Activated CD4-positive, alpha-beta memory T cell treated with anti-CD3 and anti-CD28 coated beads for 36 hours (primary cell): ENCODE data around the gene PLA2G3. TPM values are rescaled to one million over a fixed set of nuclear protein-coding genes. Genes with fewer than 3 reads are reported as not detected.

ENCODE experiments used
- CTCF ChIA-PET: fragments of 350-600 bp; sonication (Branson Sonifier 250); formaldehyde crosslinking; loops from one replicate; lab custom pipeline; 2021; ENCODE audit warnings: antibody characterized with exemption, inconsistent platforms; lab: Charles Lee
- POLR2A ChIA-PET: fragments of 350-600 bp; sonication (Branson Sonifier 250); formaldehyde crosslinking; loops from one replicate; lab custom pipeline; 2021; ENCODE audit warnings: antibody characterized with exemption; lab: Charles Lee
- DNase-seq: peaks from one replicate; pipeline ENCODE4 v3.0.0-alpha.2; 2020
- H3K27ac Mint-ChIP-seq: one replicate; pipeline ENCODE4 v1.8.0; 2021; ENCODE audit warnings: mixed read lengths
- H3K27me3 Mint-ChIP-seq: one replicate; pipeline ENCODE4 v1.8.0; 2021; ENCODE audit warnings: mixed read lengths
- H3K36me3 Mint-ChIP-seq: one replicate; pipeline ENCODE4 v1.8.0; 2021; ENCODE audit warnings: mixed read lengths
- H3K4me1 Mint-ChIP-seq: one replicate; pipeline ENCODE4 v1.8.0; 2021; ENCODE audit warnings: low read depth, mixed read lengths
- H3K4me3 Mint-ChIP-seq: one replicate; pipeline ENCODE4 v1.8.0; 2021; ENCODE audit warnings: mild to moderate bottlenecking, mixed read lengths
- H3K9me3 Mint-ChIP-seq: one replicate; pipeline ENCODE4 v1.8.0; 2021; ENCODE audit warnings: mixed read lengths
- intact Hi-C: fragments of 100-400 bp; cut with micrococcal nuclease; formaldehyde crosslinking; loops from one replicate; pipeline ENCODE4 v1.15.1; 2023
- total RNA-seq, 2 experiments: library from RNA; stranded (reverse); gene quantifications; one replicate each; pipeline ENCODE4 v1.2.3, GENCODE V29; 2021

PLA2G3 gene
- total RNA-seq, 2 experiments from 2014 or later = not detected

DNA sequence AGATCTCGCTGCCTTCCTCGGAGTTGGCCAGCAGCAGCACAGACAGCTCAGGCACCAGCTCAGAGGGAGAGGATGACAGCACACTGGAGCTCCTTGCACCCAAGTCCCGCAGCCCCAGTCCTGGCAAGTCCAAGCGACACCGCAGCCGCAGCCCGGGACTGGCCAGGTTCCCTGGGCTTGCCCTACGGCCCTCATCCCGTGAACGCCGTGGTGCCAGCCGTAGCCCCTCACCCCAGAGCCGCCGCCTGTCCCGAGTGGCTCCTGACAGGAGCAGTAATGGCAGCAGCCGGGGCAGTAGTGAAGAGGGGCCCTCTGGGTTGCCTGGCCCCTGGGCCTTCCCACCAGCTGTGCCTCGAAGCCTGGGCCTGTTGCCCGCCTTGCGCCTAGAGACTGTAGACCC, 6.4 kb downstream of the PLA2G3 start:
- H3K36me3 Mint-ChIP-seq = no peaks in the 10 kb centered on the region
- no peaks in the 10 kb centered on the region for H3K27me3 Mint-ChIP-seq
- no peak for DNase-seq
- H3K4me3 Mint-ChIP-seq = no peak overlapping the region
- intact Hi-C loops = no loop called here
- H3K4me1 Mint-ChIP-seq = no peaks in the 10 kb centered on the region
- no peaks in the 10 kb centered on the region for H3K9me3 Mint-ChIP-seq
- no peak overlapping the region for H3K27ac Mint-ChIP-seq
- ChIA-PET CTCF (no interaction called here), POLR2A (no interaction called here)

DNA sequence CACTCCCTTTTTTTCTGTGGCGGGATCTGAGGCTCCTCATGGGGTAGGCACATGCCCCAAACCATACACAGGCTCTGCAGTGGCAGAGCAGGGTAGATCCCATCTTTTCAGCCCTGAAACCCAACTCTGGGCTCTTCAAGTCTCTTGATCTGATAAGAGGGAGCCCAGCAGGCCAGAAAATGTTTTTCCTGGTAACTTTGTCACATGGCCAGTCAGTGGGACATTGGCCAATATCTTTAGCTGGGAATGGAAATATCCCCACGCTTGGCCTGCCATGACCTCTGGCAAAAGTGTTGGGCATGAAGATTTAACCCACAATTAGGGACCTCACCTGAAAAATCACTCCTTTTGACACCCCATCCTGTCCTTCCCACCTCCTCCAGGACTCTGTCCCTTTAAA, 9.4 kb downstream of the PLA2G3 start:
- peaks cover 3% of the 10 kb centered on the region for H3K27me3 Mint-ChIP-seq
- H3K9me3 Mint-ChIP-seq = no peaks in the 10 kb centered on the region
- H3K36me3 Mint-ChIP-seq = no peaks in the 10 kb centered on the region
- CTCF ChIA-PET = interaction anchor here (0.7 kb wide), 1 partner anchor 19 kb away, joined by 3 read pairs; no protein-coding TSS in a partner anchor
- no peaks in the 10 kb centered on the region for H3K4me1 Mint-ChIP-seq
- no peak for DNase-seq
- H3K27ac Mint-ChIP-seq = no peak overlapping the region
- POLR2A ChIA-PET = no interaction called here
- intact Hi-C loops = no loop called here
- H3K4me3 Mint-ChIP-seq = no peak overlapping the region

DNA sequence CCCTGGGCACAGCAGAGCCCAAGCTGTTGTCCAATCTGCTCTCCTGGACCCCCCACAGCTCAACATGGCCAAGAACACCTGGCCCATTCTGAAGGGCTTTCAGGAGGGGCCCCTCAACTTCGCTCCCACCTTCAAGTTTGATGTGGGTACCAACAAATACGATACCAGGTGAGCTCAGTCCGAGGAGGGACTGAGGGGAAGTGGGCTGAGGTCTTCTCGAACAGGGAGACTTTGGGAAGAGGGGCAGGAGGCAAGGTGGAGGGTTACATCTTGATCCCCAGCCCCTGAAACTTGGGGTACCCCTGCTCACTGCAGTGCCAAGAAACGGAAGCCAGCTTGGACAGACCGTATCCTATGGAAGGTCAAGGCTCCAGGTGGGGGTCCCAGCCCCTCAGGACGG, 12.2 kb downstream of the PLA2G3 start:
- Mint-ChIP-seq H3K4me3 (no peak overlapping the region), H3K9me3 (no peaks in the 10 kb centered on the region), H3K36me3 (no peaks in the 10 kb centered on the region), H3K27ac (no peak overlapping the region), H3K4me1 (no peaks in the 10 kb centered on the region), H3K27me3 (peaks cover 3% of the 10 kb centered on the region)
- CTCF ChIA-PET = interaction anchor here (0.9 to 1.3 kb wide), 2 partner anchors 21 to 43 kb away, joined by 3 to 4 read pairs; partner anchors contain the start of gene SELENOM
- intact Hi-C loops = no loop called here
- POLR2A ChIA-PET = no interaction called here
- no peak for DNase-seq

DNA sequence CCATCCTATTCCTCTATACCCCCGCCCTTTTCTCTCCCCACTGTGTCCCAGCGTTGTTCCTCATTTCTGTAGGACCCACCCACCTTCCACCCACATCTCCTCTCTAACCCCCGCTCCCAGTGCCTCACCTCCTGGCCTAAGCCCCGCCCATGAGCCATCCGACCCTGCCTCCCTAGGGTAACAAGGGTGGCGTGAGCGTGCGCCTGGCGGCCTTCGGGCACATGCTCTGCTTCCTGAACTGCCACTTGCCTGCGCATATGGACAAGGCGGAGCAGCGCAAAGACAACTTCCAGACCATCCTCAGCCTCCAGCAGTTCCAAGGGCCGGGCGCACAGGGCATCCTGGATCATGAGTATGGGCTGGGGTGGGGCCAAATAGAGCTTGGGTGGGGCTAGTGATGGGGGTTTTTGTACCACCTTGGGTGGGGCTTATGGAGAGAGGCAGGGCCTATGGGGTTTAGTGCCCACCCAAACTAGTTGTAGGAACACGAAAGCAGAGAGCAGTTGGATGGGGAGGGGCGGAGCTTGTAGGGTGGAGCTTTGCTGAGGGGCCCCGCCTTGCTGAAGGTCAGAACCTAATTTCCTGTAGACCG, 13.0 kb downstream of the PLA2G3 start:
- peaks cover 3% of the 10 kb centered on the region for H3K27me3 Mint-ChIP-seq
- ChIA-PET POLR2A (interaction anchor here (0.6 kb wide), 1 partner anchor 286 kb away, joined by 3 read pairs; no protein-coding TSS in a partner anchor), CTCF (interaction anchor here (0.9 to 1.3 kb wide), 2 partner anchors 20 to 42 kb away, joined by 3 to 4 read pairs; partner anchors contain the start of gene SELENOM)
- no peaks in the 10 kb centered on the region for H3K36me3 Mint-ChIP-seq
- no peak overlapping the region for H3K4me3 Mint-ChIP-seq
- intact Hi-C loops = no loop called here
- DNase-seq = no peak
- H3K27ac Mint-ChIP-seq = no peak overlapping the region
- no peaks in the 10 kb centered on the region for H3K4me1 Mint-ChIP-seq
- H3K9me3 Mint-ChIP-seq = no peaks in the 10 kb centered on the region

DNA sequence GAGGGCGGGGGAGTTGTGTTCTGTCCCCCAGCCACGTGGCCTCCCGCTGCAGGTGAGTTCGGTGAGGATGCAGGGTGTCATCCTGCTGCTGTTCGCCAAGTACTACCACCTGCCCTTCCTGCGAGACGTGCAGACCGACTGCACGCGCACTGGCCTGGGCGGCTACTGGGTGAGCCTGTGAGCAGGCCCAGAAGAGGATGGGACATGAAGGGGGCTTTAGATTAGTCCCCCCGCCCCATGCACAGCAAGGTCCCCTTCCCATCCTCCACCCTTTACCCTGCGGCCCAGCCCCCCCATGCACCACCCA, 13.5 kb downstream of the PLA2G3 start:
- peaks cover 3% of the 10 kb centered on the region for H3K27me3 Mint-ChIP-seq
- ChIA-PET POLR2A (no interaction called here), CTCF (no interaction called here)
- DNase-seq = no peak
- H3K4me3 Mint-ChIP-seq = no peak overlapping the region
- H3K36me3 Mint-ChIP-seq = no peaks in the 10 kb centered on the region
- H3K4me1 Mint-ChIP-seq = no peaks in the 10 kb centered on the region
- no peak overlapping the region for H3K27ac Mint-ChIP-seq
- intact Hi-C loops = no loop called here
- no peaks in the 10 kb centered on the region for H3K9me3 Mint-ChIP-seq

DNA sequence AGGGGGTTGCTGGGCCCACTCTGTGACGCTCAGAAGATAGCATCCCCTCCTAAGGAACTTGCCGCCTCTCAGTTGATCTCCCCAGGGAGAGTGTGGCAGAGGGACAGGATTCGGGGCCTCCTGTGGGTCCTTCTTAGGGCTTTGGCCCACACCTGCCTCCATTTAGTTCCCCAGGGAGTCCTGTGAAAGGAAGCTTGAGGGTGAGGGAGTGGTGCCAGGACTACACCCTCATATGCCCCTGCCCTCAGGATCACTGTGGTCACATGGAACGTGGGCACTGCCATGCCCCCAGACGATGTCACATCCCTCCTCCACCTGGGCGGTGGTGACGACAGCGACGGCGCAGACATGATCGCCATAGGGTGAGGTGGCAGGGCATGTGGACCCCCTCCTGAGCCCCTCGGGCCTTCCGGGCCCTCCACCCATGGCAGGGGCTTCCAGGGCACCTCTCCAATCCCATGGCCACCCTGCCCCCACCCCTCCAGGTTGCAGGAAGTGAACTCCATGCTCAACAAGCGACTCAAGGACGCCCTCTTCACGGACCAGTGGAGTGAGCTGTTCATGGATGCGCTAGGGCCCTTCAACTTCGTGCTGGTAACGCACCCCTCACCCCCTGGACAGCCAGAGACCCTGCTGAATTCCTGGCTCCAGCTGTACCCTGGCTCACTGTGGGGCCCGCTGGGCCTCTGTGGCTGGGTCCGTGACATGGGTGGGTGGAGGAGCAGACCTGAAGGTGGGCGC, 14.0 kb downstream of the PLA2G3 start:
- no peak overlapping the region for H3K27ac Mint-ChIP-seq
- no peaks in the 10 kb centered on the region for H3K9me3 Mint-ChIP-seq
- ChIA-PET CTCF (no interaction called here), POLR2A (no interaction called here)
- H3K27me3 Mint-ChIP-seq = peaks cover 3% of the 10 kb centered on the region
- no peak for DNase-seq
- H3K36me3 Mint-ChIP-seq = no peaks in the 10 kb centered on the region
- H3K4me1 Mint-ChIP-seq = no peaks in the 10 kb centered on the region
- no peak overlapping the region for H3K4me3 Mint-ChIP-seq
- intact Hi-C loops = no loop called here

DNA sequence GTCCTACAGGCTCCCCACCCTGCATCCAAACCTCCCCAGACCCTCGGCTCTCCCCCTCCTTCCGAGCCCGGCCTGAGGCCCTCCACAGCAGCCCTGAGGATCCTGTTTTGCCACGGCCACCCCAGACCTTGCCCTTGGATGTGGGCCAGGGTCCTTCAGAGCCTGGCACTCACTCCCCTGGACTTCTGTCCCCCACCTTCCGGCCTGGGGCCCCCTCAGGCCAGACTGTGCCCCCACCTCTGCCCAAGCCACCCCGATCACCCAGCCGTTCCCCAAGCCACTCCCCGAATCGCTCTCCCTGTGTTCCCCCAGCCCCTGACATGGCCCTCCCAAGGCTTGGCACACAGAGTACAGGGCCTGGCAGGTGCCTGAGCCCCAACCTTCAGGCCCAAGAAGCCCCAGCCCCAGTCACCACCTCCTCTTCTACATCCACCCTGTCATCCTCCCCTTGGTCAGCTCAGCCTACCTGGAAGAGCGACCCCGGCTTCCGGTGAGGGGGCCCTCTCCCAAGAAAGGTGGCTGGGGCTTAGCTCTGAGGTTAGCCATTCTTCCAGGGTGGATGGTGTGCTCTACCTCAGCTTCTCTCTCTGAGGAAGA, 14.7 kb downstream of the PLA2G3 start:
- Mint-ChIP-seq H3K27me3 (peaks cover 3% of the 10 kb centered on the region), H3K36me3 (no peaks in the 10 kb centered on the region), H3K4me3 (no peak overlapping the region), H3K9me3 (no peaks in the 10 kb centered on the region), H3K4me1 (no peaks in the 10 kb centered on the region), H3K27ac (no peak overlapping the region)
- POLR2A ChIA-PET = no interaction called here
- intact Hi-C loops = no loop called here
- CTCF ChIA-PET = no interaction called here
- DNase-seq = no peak

DNA sequence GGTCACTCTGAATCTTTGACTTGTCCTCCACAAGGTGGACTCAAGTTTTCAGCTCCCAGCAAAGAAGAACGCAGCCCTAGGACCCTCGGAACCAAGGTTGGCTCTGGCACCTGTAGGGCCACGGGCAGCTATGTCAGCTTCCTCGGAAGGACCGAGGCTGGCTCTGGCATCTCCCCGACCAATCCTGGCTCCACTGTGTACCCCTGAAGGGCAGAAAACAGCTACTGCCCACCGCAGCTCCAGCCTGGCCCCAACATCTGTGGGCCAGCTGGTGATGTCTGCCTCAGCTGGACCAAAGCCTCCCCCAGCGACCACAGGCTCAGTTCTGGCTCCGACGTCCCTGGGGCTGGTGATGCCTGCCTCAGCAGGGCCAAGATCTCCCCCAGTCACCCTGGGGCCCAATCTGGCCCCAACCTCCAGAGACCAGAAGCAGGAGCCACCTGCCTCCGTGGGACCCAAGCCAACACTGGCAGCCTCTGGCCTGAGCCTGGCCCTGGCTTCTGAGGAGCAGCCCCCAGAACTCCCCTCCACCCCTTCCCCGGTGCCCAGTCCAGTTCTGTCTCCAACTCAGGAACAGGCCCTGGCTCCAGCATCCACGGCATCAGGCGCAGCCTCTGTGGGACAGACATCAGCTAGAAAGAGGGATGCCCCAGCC, 15.4 kb downstream of the PLA2G3 start:
- Mint-ChIP-seq H3K27me3 (peaks cover 3% of the 10 kb centered on the region), H3K4me1 (no peaks in the 10 kb centered on the region), H3K4me3 (no peak overlapping the region), H3K36me3 (no peaks in the 10 kb centered on the region), H3K27ac (no peak overlapping the region), H3K9me3 (no peaks in the 10 kb centered on the region)
- DNase-seq = no peak
- ChIA-PET CTCF (no interaction called here), POLR2A (no interaction called here)
- intact Hi-C loops = no loop called here

DNA sequence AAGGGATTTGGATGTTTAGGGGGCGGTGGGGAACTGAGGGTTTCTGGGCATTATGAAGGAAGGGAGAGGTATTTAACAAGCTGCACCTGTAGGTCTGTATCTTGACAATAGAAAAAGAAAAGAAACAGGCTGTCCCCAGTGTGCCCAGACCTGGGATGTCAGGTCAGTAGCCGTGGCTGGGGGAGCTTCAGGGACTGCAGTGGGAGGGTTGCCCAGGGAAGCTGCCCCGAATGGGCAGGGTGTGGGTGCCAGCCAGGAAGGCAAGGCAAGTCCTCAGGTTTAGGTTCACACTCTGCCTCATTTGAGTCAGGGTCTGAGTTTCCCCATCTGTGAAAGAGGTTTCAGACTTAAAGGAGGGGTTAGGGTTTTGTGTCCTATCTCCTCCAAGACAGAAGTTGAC, 16.0 kb downstream of the PLA2G3 start:
- Mint-ChIP-seq H3K9me3 (no peaks in the 10 kb centered on the region), H3K36me3 (no peaks in the 10 kb centered on the region), H3K4me1 (no peaks in the 10 kb centered on the region), H3K27me3 (peaks cover 3% of the 10 kb centered on the region), H3K4me3 (no peak overlapping the region), H3K27ac (no peak overlapping the region)
- ChIA-PET CTCF (no interaction called here), POLR2A (no interaction called here)
- DNase-seq = no peak
- intact Hi-C loops = no loop called here

DNA sequence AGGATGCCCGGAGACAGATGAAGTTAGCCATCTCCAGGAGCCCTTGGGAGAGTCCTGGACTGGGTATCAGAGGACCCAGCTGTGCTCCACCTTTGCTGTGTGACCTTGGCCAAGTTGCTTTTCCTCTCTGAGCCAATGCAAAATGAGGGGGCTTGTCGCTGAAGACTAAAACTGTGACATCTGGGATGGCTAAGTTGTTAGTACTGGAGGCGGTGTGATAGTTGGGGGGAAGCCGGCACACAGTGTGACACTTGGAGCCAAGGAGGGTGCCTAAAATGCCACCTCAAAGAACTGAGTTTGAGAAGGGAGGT, 17.1 kb downstream of the PLA2G3 start:
- Mint-ChIP-seq H3K9me3 (no peaks in the 10 kb centered on the region), H3K27me3 (peaks cover 3% of the 10 kb centered on the region), H3K27ac (no peak overlapping the region), H3K36me3 (no peaks in the 10 kb centered on the region), H3K4me3 (no peak overlapping the region), H3K4me1 (no peaks in the 10 kb centered on the region)
- DNase-seq = no peak
- intact Hi-C loops = no loop called here
- ChIA-PET CTCF (no interaction called here), POLR2A (no interaction called here)

DNA sequence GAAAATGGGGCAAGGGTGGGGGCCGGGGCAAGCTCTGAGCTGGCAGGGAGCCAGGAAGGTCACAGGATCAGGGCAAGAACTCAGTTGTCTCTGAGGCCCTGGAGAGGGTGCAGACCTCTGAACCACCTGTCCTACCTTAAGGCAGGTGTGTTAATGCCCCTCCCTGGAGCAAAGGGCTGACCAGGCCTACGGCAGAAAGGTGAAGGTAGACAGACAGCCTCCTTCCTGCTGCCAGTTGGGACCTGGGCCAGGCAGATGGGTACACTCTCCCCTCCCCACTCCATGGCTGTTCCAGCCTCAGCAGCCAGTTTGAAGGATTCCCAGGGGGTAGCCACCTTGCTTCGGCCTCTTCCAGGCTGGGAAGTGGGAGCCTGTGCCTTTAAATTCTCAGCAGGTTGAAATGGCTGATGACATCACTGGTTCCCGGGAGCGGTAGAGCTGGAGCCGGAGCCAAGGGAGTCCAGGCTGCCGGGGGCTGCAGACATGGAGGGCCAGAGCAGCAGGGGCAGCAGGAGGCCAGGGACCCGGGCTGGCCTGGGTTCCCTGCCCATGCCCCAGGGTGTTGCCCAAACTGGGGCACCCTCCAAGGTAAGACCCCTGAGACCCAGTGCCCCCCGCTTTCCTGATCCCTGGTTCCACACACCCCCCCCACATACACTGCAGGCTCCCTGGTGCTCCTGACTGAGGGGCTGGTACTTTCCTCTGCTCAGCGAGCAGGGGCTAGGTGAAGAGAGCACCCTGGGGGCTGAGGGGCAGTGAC, 17.6 kb downstream of the PLA2G3 start, which contains the start of gene INPP5J:
Gene INPP5J (plus strand): TSS at position 435 of the 760 bp plus-strand sequence. CDS start 49 bp downstream, at position 484.
- no peak within 1 kb of the TSS for H3K4me3 Mint-ChIP-seq
- no peak for DNase-seq
- POLR2A ChIA-PET = no interaction called here
- H3K4me1 Mint-ChIP-seq = no peaks in the 10 kb centered on the region
- peaks cover under 1% of the 10 kb centered on the region for H3K27me3 Mint-ChIP-seq
- H3K36me3 Mint-ChIP-seq = no peaks in the 10 kb centered on the region
- CTCF ChIA-PET = no interaction called here
- no peaks in the 10 kb centered on the region for H3K9me3 Mint-ChIP-seq
- intact Hi-C loops = no loop called here
- no peak within 1 kb of the TSS for H3K27ac Mint-ChIP-seq

DNA sequence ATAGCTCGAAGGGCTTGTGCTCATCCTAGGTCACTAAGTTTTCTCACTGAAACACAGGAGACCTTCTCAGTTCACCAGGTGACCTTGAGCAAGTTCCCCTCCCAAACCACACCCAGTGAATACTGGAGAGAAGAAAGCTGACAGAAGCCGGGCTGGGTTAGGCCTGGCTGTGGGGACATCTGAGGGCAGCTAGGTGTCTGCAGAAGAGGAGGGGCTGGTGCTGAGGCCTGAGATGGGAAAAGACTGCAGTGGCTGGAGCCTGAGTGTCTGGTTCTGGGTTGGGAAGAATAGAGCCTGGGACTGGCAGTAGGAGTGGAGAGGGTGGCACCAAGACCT, 18.1 kb downstream of the PLA2G3 start:
- POLR2A ChIA-PET = no interaction called here
- Mint-ChIP-seq H3K27me3 (no peaks in the 10 kb centered on the region), H3K36me3 (no peaks in the 10 kb centered on the region), H3K4me3 (no peak overlapping the region), H3K4me1 (no peaks in the 10 kb centered on the region), H3K9me3 (no peaks in the 10 kb centered on the region), H3K27ac (no peak overlapping the region)
- DNase-seq = no peak
- CTCF ChIA-PET = no interaction called here
- intact Hi-C loops = no loop called here
